Natural killer cell (primary cell): ENCODE data around the gene DSCAML1. TPM values are rescaled to one million over a fixed set of nuclear protein-coding genes. Genes with fewer than 3 reads are reported as not detected.

Experiments used
- ATAC-seq, 3 donors: fragments of 150-1000 bp in 2 of 3; fragments of 200-7000 bp in 1 of 3; cut with Tn5 transposase; 1 replicate in 1 of 3; 2 replicates in 2 of 3; pipeline ENCODE4 v1.10.0; 2021; ENCODE audit warnings: mild to moderate bottlenecking in 2 of 3, moderate library complexity in 2 of 3
- DNase-seq, 2 donors: peaks; one replicate each; pipeline versions ENCODE4 v3.0.0 to v3.0.0-alpha.2; 2013 to 2021; ENCODE audit warnings: mixed read lengths in 1 of 2
- H3K27ac ChIP-seq: one replicate; pipeline ENCODE4 v1.5.1; 2013; ENCODE audit warnings: mild to moderate bottlenecking, low read length
- H3K27me3 ChIP-seq: one replicate; pipeline ENCODE4 v1.6.1; 2013; ENCODE audit warnings: low read length; ENCODE audit not compliant: control insufficient read depth, insufficient read depth
- H3K36me3 ChIP-seq: one replicate; pipeline ENCODE4 v1.6.1; 2013; ENCODE audit warnings: low read length; ENCODE audit not compliant: control insufficient read depth, insufficient read depth
- H3K4me1 ChIP-seq: one replicate; pipeline ENCODE4 v1.6.1; 2013; ENCODE audit warnings: low read length; ENCODE audit not compliant: control insufficient read depth, insufficient read depth
- H3K4me3 ChIP-seq: one replicate; pipeline ENCODE4 v1.5.1; 2013; ENCODE audit warnings: low read length
- H3K9me3 ChIP-seq: one replicate; pipeline ENCODE4 v1.6.1; 2013; ENCODE audit warnings: low read length; ENCODE audit not compliant: control insufficient read depth, insufficient read depth
- H3K27ac Mint-ChIP-seq, 2 donors: one replicate each; pipeline ENCODE4 v1.8.0; 2022; ENCODE audit warnings: mild to moderate bottlenecking in 2 of 2, mixed read lengths in 2 of 2, moderate library complexity in 1 of 2
- H3K27me3 Mint-ChIP-seq, 2 donors: one replicate each; pipeline ENCODE4 v1.8.0; 2022; ENCODE audit warnings: low read depth in 2 of 2, mixed read lengths in 2 of 2
- H3K36me3 Mint-ChIP-seq: one replicate; pipeline ENCODE4 v1.8.0; 2022; ENCODE audit warnings: mixed read lengths
- H3K4me1 Mint-ChIP-seq, 2 donors: one replicate each; pipeline ENCODE4 v1.8.0; 2022; ENCODE audit warnings: mixed read lengths in 2 of 2
- H3K4me3 Mint-ChIP-seq: one replicate; pipeline ENCODE4 v1.8.0; 2022; ENCODE audit warnings: mild to moderate bottlenecking, moderate library complexity, mixed read lengths
- H3K9me3 Mint-ChIP-seq, 2 donors: one replicate each; pipeline ENCODE4 v1.8.0; 2022; ENCODE audit warnings: mixed read lengths in 2 of 2
- WGBS: methylation state at CpG from one replicate; pipeline ENCODE4 v1.1.7; 2013; ENCODE audit warnings: missing lambda C conversion rate; ENCODE audit not compliant: insufficient coverage; 5-methylcytosine and 5-hydroxymethylcytosine counted together
- intact Hi-C: fragments of 100-400 bp; cut with micrococcal nuclease; formaldehyde crosslinking; loops from one replicate; pipeline ENCODE4 v1.14.2; 2022
- total RNA-seq, 4 donors: library from RNA; stranded (reverse); fragments of 120-200 nt in 1 of 4; gene quantifications; one replicate each; pipeline versions ENCODE4 v1.2.3 to v1.2.4, GENCODE V29; 2013 to 2022
- TF ChIP-seq, protein P1 (sequence below): fragments of 200-600 bp; IDR thresholded peaks from one replicate; pipeline ENCODE4 v1.8.0; 2022; ENCODE audit warnings: antibody characterized with exemption

Gene DSCAML1
- total RNA-seq, 3 donors from 2014 or later (not counting 1 experiment from before 2014, with no cell fraction given) = 0.66 TPM; not detected in 2

DNA sequence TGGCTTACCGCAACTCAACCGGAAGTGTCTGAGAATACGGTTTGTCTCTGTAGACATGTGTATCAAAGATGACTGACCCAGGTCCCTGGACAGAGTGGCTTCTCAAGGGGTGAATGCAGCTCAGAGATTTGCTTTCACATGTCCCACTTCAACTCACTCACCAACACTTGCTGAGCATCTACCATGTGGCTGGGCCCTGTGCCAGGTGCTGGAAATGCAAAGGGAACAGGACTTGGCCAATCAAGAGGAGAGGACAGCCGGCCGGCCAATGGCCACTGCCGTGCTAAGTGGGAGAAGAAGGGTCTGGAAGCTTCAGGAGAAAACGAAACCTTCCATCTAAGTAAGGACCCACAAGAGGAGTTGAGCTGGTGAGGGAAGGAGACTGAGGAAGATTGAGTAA, 318.1 kb downstream of the DSCAML1 start:
- Histone ChIP-seq H3K9me3 (no peaks in the 10 kb centered on the region), H3K27me3 (no peaks in the 10 kb centered on the region), H3K4me1 (no peaks in the 10 kb centered on the region), H3K27ac (no peak overlapping the region), H3K36me3 (no peaks in the 10 kb centered on the region), H3K4me3 (no peak overlapping the region)
- Mint-ChIP-seq H3K9me3 (no peaks in the 10 kb centered on the region), H3K4me1 (no peaks in the 10 kb centered on the region), H3K4me3 (no peak overlapping the region), H3K27me3 (peaks cover 12 to 14% of the 10 kb centered on the region in 2 donors), H3K36me3 (no peaks in the 10 kb centered on the region), H3K27ac (no peak overlapping the region)
- ATAC-seq (no peak), DNase-seq (no peak)
- 95% methylated on average over 7 of the region's 7 CpGs for WGBS
- TF ChIP-seq, protein P1, sequence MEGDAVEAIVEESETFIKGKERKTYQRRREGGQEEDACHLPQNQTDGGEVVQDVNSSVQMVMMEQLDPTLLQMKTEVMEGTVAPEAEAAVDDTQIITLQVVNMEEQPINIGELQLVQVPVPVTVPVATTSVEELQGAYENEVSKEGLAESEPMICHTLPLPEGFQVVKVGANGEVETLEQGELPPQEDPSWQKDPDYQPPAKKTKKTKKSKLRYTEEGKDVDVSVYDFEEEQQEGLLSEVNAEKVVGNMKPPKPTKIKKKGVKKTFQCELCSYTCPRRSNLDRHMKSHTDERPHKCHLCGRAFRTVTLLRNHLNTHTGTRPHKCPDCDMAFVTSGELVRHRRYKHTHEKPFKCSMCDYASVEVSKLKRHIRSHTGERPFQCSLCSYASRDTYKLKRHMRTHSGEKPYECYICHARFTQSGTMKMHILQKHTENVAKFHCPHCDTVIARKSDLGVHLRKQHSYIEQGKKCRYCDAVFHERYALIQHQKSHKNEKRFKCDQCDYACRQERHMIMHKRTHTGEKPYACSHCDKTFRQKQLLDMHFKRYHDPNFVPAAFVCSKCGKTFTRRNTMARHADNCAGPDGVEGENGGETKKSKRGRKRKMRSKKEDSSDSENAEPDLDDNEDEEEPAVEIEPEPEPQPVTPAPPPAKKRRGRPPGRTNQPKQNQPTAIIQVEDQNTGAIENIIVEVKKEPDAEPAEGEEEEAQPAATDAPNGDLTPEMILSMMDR = no peak
- intact Hi-C loops = no loop called here

DNA sequence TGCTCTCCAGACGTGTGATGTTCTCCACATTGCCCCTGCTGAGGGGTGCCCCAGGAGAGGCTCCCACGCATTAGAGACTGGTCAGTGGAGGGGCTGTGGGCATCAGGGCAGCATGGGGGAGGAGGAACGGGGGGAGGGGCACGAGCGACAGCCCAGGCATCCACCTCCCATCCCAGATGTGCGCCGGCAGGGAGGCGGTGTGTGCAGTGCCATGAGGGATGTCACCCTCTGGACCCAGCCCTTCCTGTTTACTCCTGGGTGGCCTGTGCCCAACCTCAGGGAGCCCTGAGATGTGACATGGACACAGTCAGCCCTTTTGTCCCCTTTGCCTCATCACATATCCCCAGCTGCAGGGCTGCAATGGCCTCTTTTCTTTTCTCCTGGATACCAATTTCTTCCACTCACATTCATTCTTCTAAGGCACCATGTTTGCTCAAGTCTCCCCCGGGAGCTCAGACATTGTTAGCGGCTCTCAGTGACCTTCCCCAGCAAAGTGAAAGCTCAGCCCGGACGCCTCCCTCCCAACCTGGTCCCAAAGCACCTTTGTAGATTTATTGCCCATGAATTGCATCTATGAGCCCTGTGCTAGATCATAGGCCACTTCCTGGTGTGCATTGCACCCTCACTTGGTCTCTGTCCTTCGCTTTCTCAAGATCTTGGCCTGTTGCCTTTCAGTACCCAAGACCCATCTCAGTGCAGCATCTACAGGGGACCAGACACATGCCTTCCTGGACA, 318.7 kb downstream of the DSCAML1 start:
- Mint-ChIP-seq H3K4me1 (no peaks in the 10 kb centered on the region), H3K36me3 (no peaks in the 10 kb centered on the region), H3K27me3 (peaks cover 12 to 14% of the 10 kb centered on the region in 2 donors), H3K27ac (no peak overlapping the region), H3K9me3 (no peaks in the 10 kb centered on the region), H3K4me3 (no peak overlapping the region)
- Histone ChIP-seq H3K36me3 (no peaks in the 10 kb centered on the region), H3K4me1 (no peaks in the 10 kb centered on the region), H3K27me3 (no peaks in the 10 kb centered on the region), H3K4me3 (no peak overlapping the region), H3K9me3 (no peaks in the 10 kb centered on the region), H3K27ac (no peak overlapping the region)
- ATAC-seq (no peak), DNase-seq (no peak)
- TF ChIP-seq, protein P1 = no peak
- intact Hi-C loops = no loop called here
- 82% methylated on average over 13 of the region's 13 CpGs for WGBS

DNA sequence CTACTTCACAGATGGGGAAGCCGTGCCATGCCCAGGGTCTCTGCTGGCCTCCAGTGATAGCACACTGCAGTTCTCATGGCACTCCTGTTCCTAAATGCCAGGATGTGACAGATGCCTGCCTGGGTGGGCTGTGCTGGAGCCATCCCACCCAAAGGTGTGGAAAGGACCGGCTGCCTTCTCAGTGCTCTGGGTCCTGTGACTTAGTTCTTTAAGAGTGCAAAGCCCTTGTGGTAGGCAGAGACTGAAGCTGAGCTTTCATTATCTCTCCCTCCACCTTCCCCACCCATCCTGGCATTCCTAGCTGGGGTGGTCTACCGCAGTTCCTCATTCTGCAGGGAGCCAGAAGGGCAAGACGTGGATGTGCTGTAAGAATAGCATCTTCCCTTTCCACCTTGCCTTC, 319.3 kb downstream of the DSCAML1 start:
- Mint-ChIP-seq H3K27ac (no peak overlapping the region), H3K4me1 (no peaks in the 10 kb centered on the region), H3K27me3 (peaks cover 12 to 14% of the 10 kb centered on the region in 2 donors), H3K9me3 (no peaks in the 10 kb centered on the region), H3K36me3 (no peaks in the 10 kb centered on the region), H3K4me3 (no peak overlapping the region)
- ATAC-seq = no peak
- 27% methylated on average over 4 of the region's 4 CpGs for WGBS
- Histone ChIP-seq H3K9me3 (no peaks in the 10 kb centered on the region), H3K4me1 (no peaks in the 10 kb centered on the region), H3K27me3 (no peaks in the 10 kb centered on the region), H3K36me3 (no peaks in the 10 kb centered on the region), H3K27ac (no peak overlapping the region), H3K4me3 (no peak overlapping the region)
- no peak for DNase-seq
- TF ChIP-seq, protein P1 = no peak
- intact Hi-C loops = no loop called here
